Measurements from ENCODE around the gene TP53AIP1.

TP53AIP1 gene

DNA sequence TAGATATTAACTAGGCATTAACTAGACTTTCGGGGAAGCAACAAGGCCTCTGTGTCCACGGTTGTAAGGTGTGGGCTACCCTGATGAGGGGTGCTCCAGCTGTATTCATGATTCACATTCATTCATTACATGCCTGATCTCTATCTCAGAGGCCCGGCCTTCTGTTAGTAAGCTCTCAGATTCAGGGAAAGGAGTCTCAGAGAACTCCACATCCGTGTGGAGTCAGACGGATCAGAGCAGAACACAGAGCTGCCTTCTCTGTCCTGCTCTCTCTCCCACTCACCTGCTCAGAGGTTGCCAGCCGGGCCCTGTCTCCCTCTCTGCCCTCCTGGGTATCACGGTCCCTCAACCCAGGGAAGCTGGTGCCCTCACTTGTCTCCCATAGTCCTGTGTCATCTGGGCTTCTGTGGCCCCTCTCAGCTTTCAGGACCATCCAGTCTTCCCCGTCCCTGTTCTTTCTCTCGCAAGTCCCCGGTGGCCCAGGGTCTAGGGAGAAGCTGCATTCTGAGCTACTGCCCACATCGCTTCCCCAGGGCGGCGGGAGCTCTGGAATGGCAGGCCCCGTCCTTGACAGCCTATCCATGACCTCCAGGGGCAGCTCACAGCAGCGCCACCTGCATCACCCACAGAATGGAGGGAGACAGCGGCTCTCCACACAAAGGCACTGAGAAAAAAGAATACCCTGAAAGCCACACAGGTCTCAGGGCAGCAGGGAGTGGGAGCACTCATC, 4.3 kb downstream of the TP53AIP1 start:
- Mint-ChIP-seq H3K4me3 (no peak overlapping the region), H3K27ac (peak overlapping the region in 1 of 3 experiments; percentile 23), H3K9me3 (no peaks in the 10 kb centered on the region), H3K36me3 (ENCODE audit: low read depth) (no peaks in the 10 kb centered on the region), H3K27me3 (ENCODE audit: low read depth) (peaks cover 26% of the 10 kb centered on the region), H3K4me1 (peaks cover 54% of the 10 kb centered on the region)
- TF ChIP-seq, protein P1, sequence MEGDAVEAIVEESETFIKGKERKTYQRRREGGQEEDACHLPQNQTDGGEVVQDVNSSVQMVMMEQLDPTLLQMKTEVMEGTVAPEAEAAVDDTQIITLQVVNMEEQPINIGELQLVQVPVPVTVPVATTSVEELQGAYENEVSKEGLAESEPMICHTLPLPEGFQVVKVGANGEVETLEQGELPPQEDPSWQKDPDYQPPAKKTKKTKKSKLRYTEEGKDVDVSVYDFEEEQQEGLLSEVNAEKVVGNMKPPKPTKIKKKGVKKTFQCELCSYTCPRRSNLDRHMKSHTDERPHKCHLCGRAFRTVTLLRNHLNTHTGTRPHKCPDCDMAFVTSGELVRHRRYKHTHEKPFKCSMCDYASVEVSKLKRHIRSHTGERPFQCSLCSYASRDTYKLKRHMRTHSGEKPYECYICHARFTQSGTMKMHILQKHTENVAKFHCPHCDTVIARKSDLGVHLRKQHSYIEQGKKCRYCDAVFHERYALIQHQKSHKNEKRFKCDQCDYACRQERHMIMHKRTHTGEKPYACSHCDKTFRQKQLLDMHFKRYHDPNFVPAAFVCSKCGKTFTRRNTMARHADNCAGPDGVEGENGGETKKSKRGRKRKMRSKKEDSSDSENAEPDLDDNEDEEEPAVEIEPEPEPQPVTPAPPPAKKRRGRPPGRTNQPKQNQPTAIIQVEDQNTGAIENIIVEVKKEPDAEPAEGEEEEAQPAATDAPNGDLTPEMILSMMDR (IDR thresholded peaks at IDR 0.05; ENCODE audit: unreplicated experiment in 3 of 3), result no peak

DNA sequence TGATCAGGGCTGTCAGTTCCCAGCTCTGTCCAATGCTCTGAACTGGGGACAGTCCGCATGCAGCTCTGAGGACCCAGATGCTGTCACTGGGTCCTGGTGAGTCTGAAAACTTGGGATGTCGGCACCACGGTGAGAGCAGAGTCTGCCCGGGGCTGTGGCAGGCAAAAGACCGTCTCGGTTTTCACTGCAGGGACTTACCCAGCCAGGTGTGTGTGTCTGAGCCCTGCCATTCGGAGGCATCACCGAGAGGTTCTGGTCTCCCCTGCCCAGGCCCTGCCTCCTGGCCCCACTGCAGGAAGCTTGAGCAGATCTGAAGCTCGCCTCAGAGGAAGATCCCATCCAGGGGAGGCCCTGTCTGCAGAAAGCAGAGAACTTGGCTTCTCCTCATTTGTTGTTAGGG, 5.2 kb downstream of the TP53AIP1 start:
- TF ChIP-seq, protein P1 (IDR thresholded peaks at IDR 0.05; ENCODE audit: unreplicated experiment in 3 of 3), result no peak
- no peaks in the 10 kb centered on the region for H3K36me3 Mint-ChIP-seq (ENCODE audit: low read depth)
- H3K9me3 Mint-ChIP-seq, result no peaks in the 10 kb centered on the region
- H3K27ac Mint-ChIP-seq, result peak overlapping the region in 1 of 3 experiments; percentile 23
- no peak overlapping the region for H3K4me3 Mint-ChIP-seq
- peaks cover 26% of the 10 kb centered on the region for H3K27me3 Mint-ChIP-seq (ENCODE audit: low read depth)
- H3K4me1 Mint-ChIP-seq, result peaks cover 51% of the 10 kb centered on the region

DNA sequence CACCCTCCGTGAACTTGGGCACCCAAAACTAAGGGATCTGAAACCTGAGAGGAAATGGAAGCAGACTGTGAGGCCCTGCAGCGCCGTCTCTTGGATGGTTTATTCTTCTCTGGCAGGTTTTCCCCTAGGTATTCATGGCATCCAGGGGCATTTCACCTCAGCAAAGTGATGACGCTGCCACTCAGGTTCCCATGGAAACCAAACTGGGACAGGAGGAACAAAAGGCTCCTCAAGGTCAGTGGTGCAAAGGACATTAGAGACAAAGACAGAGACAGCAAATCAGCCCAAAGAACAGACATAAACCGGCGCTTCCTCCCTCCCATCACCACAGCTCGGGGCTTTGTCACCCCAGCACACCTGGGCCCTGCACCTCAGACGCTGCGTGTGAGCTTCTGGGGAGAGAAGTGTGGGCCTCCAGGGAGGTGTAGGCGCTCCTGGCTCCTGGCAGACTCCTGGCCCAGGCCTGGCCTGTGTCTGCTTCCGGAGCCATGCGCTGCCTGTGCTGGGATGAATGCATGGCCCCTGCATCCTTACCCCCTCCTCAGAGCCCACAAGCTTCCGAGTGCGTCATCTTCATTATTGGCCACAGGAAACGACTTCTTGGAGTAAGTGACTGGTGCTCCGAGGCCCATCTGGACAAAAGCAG, 5.9 kb downstream of the TP53AIP1 start:
- no peak overlapping the region for H3K4me3 Mint-ChIP-seq

DNA sequence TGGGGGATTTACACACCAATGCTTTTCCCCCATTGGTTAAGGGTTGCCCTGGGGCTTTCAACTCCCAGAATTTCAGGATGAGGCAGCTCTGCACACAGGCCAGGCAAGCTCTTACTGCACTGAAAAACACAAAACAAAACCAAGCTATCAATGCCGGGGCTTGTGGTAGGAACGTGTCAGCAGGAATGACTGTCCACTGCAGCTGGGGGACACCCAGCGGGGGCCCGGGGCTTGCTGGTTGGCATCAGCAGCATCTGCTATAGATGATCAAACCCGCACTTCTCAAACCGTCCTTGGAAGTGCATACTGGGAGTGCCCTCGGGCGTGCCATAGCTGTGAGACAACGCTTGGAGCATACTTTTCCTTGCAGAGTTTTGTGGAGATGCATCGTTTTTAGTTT, 7.7 kb downstream of the TP53AIP1 start:
- H3K27me3 Mint-ChIP-seq (ENCODE audit: low read depth), result peaks cover 27% of the 10 kb centered on the region
- H3K36me3 Mint-ChIP-seq (ENCODE audit: low read depth), result no peaks in the 10 kb centered on the region
- no peaks in the 10 kb centered on the region for H3K9me3 Mint-ChIP-seq
- no peak overlapping the region for H3K4me3 Mint-ChIP-seq
- H3K27ac Mint-ChIP-seq, result no peak overlapping the region
- H3K4me1 Mint-ChIP-seq, result peaks cover 63% of the 10 kb centered on the region
- TF ChIP-seq, protein P1 (IDR thresholded peaks at IDR 0.05; ENCODE audit: unreplicated experiment in 3 of 3), result no peak

More for the DNA sequence above, 5.9 kb downstream of the TP53AIP1 start:
- no peaks in the 10 kb centered on the region for H3K9me3 Mint-ChIP-seq
- no peaks in the 10 kb centered on the region for H3K36me3 Mint-ChIP-seq (ENCODE audit: low read depth)
- TF ChIP-seq, protein P1 (IDR thresholded peaks at IDR 0.05; ENCODE audit: unreplicated experiment in 3 of 3), result no peak
- peaks cover 58% of the 10 kb centered on the region for H3K4me1 Mint-ChIP-seq
- peak overlapping the region in 1 of 3 experiments; percentile 81 for H3K27ac Mint-ChIP-seq
- peaks cover 29% of the 10 kb centered on the region for H3K27me3 Mint-ChIP-seq (ENCODE audit: low read depth)

DNA sequence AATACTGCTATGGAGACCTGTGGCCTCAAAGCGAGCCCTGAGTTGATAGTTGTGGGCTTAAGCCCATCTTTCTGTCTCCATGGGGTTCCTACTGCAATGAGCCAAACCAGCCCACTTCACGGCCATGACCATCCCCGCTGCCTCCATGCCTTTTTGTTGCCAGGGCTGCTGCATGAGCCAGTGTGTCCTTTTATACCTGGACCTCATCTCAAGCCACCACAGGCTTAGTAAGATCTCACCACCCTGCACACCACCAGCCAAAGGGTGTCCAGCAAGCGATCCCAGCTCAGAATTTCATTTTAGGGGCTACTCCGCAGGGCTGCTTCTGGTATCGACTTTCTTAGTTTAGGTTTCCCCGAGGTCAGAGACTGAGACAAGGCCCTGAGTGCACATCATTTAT, 8.3 kb downstream of the TP53AIP1 start:
- Mint-ChIP-seq H3K9me3 (no peaks in the 10 kb centered on the region), H3K4me3 (no peak overlapping the region), H3K27me3 (ENCODE audit: low read depth) (peaks cover 26% of the 10 kb centered on the region), H3K4me1 (peaks cover 63% of the 10 kb centered on the region), H3K36me3 (ENCODE audit: low read depth) (no peaks in the 10 kb centered on the region), H3K27ac (no peak overlapping the region)
- TF ChIP-seq, protein P1 (IDR thresholded peaks at IDR 0.05; ENCODE audit: unreplicated experiment in 3 of 3), result no peak
